ENCODE results near the gene CD1B. TPM values are rescaled to one million over a fixed set of nuclear protein-coding genes. Genes with fewer than 3 reads are reported as not detected.

Gene CD1B
- total RNA-seq, 4 donors from 2014 or later, result not detected

DNA sequence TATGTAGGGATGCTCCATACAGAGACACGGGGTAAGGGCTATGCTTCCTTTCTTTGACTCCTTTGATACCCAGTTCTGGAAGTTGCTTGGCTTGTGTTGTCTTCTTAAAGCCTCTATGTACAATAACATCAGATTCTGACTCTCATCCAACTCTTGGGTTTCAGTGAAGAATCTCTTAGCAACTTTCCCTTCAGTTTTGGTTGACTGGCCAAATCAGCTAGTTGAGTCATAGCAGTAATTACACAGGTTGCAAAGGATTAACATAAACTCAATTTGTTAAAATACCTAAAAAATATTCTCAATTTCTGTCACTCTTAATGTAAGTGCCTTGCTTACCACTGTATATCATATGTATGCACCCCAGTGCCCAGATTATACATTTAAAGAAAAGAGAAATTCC, 31.6 kb upstream of the CD1B start:
- TF ChIP-seq CTCF (IDR thresholded peaks at IDR 0.05) (no peak), POLR2A (IDR thresholded peaks at IDR 0.05) (no peak)
- 60 to 75% methylated on average over 1 of the region's 1 CpG for WGBS, 2 donors
- intact Hi-C loops (cut with DNase I), result no loop called here
- no peak for DNase-seq
- no peak overlapping the region for H3K4me3 ChIP-seq
- no peaks in the 10 kb centered on the region for H3K27me3 ChIP-seq
- H3K36me3 ChIP-seq, result no peaks in the 10 kb centered on the region
- no peaks in the 10 kb centered on the region for H3K4me1 ChIP-seq
- H3K27ac ChIP-seq, result no peak overlapping the region
- no peaks in the 10 kb centered on the region for H3K9me3 ChIP-seq

GRCh38 chr1:158362482-158362881, 31.2 kb upstream of the CD1B start:
- intact Hi-C loops (cut with DNase I), result no loop called here
- DNase-seq, result no peak
- 9 to 36% methylated on average over 1 of the region's 1 CpG for WGBS, 2 donors
- H3K9me3 ChIP-seq, result no peaks in the 10 kb centered on the region
- no peaks in the 10 kb centered on the region for H3K36me3 ChIP-seq
- H3K27me3 ChIP-seq, result no peaks in the 10 kb centered on the region
- H3K4me3 ChIP-seq, result no peak overlapping the region
- TF ChIP-seq POLR2A (IDR thresholded peaks at IDR 0.05) (no peak), CTCF (IDR thresholded peaks at IDR 0.05) (no peak)
- H3K27ac ChIP-seq, result no peak overlapping the region
- no peaks in the 10 kb centered on the region for H3K4me1 ChIP-seq

GRCh38 chr1:158357441-158357840, 26.1 kb upstream of the CD1B start:
- H3K4me1 ChIP-seq, result no peaks in the 10 kb centered on the region
- no peaks in the 10 kb centered on the region for H3K36me3 ChIP-seq
- DNase-seq, result no peak
- no peak for TF ChIP-seq CTCF (IDR thresholded peaks at IDR 0.05)
- TF ChIP-seq POLR2A (IDR thresholded peaks at IDR 0.05), result no peak
- H3K4me3 ChIP-seq, result no peak overlapping the region
- WGBS, 2 donors, result 80 to 81% methylated on average over 1 of the region's 1 CpG
- no peaks in the 10 kb centered on the region for H3K27me3 ChIP-seq
- intact Hi-C loops (cut with DNase I), result no loop called here
- H3K27ac ChIP-seq, result no peak overlapping the region
- H3K9me3 ChIP-seq, result no peaks in the 10 kb centered on the region

DNA sequence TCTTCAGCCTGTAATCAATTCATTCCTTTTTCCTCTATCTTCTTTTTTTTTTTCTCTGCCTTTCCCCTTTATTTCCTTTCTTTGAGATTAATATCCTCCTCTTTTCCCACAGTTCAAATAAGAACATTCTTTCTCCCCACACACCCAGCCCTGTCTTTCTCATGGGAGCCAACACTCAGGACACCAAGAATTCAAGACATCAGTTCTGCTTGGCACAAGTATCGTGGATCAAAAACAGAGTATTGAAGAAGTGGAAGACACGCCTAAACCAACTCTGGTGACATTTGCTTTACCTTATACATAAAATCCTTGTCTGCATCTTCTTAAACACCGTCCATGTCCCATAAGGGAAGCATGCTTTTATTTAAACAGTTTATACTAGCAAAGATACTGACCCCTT, 25.3 kb upstream of the CD1B start:
- no peaks in the 10 kb centered on the region for H3K27me3 ChIP-seq
- no peaks in the 10 kb centered on the region for H3K4me1 ChIP-seq
- no peak for DNase-seq
- WGBS, 2 donors, result 64 to 71% methylated on average over 3 of the region's 3 CpGs
- no peak overlapping the region for H3K27ac ChIP-seq
- intact Hi-C loops (cut with DNase I), result no loop called here
- H3K36me3 ChIP-seq, result no peaks in the 10 kb centered on the region
- no peak for TF ChIP-seq POLR2A (IDR thresholded peaks at IDR 0.05)
- no peak for TF ChIP-seq CTCF (IDR thresholded peaks at IDR 0.05)
- H3K9me3 ChIP-seq, result no peaks in the 10 kb centered on the region
- H3K4me3 ChIP-seq, result no peak overlapping the region

GRCh38 chr1:158355773-158356285, 24.5 kb upstream of the CD1B start:
- no peak for DNase-seq
- intact Hi-C loops (cut with DNase I), result no loop called here
- no peak overlapping the region for H3K27ac ChIP-seq
- H3K27me3 ChIP-seq, result no peaks in the 10 kb centered on the region
- no peaks in the 10 kb centered on the region for H3K4me1 ChIP-seq
- 80 to 100% methylated on average over 1 to 8 of the region's 10 CpGs for WGBS, 2 donors
- no peak overlapping the region for H3K4me3 ChIP-seq
- no peaks in the 10 kb centered on the region for H3K36me3 ChIP-seq
- no peak for TF ChIP-seq POLR2A (IDR thresholded peaks at IDR 0.05)
- no peak for TF ChIP-seq CTCF (IDR thresholded peaks at IDR 0.05)
- no peaks in the 10 kb centered on the region for H3K9me3 ChIP-seq
